ENCODE results near the gene TADA3.

The TADA3 gene

GRCh38 chr3:9743548-9743947 is 48.7 kb downstream of the TADA3 start:
- no peak for DNase-seq
- Mint-ChIP-seq H3K27me3 (ENCODE audit: low read depth, poor library complexity) (no peaks in the 10 kb centered on the region), H3K4me3 (no peak overlapping the region), H3K9me3 (no peaks in the 10 kb centered on the region), H3K4me1 (no peaks in the 10 kb centered on the region), H3K27ac (no peak overlapping the region), H3K36me3 (ENCODE audit: low read depth) (peaks cover 79% of the 10 kb centered on the region)
- TF ChIP-seq CTCF (IDR thresholded peaks at IDR 0.05) = no peak

GRCh38 chr3:9742560-9742959 is 49.7 kb downstream of the TADA3 start:
- H3K4me3 Mint-ChIP-seq = no peak overlapping the region
- DNase-seq = no peak
- peaks cover 76% of the 10 kb centered on the region for H3K36me3 Mint-ChIP-seq (ENCODE audit: low read depth)
- H3K9me3 Mint-ChIP-seq = no peaks in the 10 kb centered on the region
- no peaks in the 10 kb centered on the region for H3K4me1 Mint-ChIP-seq
- TF ChIP-seq CTCF (IDR thresholded peaks at IDR 0.05) = no peak
- no peaks in the 10 kb centered on the region for H3K27me3 Mint-ChIP-seq (ENCODE audit: low read depth, poor library complexity)
- H3K27ac Mint-ChIP-seq = no peak overlapping the region

DNA sequence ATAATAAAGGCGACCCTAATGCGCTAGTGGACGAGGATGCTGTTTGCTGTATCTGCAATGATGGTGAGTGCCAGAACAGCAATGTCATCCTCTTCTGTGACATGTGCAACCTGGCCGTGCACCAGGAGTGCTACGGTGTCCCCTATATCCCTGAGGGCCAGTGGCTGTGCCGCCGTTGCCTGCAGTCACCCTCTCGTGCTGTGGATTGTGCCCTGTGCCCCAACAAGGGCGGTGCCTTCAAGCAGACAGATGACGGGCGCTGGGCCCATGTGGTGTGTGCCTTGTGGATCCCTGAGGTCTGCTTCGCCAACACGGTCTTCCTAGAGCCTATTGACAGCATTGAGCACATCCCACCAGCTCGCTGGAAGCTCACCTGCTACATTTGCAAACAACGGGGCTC is 53.1 kb downstream of the TADA3 start:
- H3K27me3 Mint-ChIP-seq (ENCODE audit: low read depth, poor library complexity) = peaks cover 3% of the 10 kb centered on the region
- no peak for DNase-seq
- TF ChIP-seq CTCF (IDR thresholded peaks at IDR 0.05) = no peak
- no peak overlapping the region for H3K4me3 Mint-ChIP-seq
- no peak overlapping the region for H3K27ac Mint-ChIP-seq
- peaks cover 70% of the 10 kb centered on the region for H3K36me3 Mint-ChIP-seq (ENCODE audit: low read depth)
- no peaks in the 10 kb centered on the region for H3K9me3 Mint-ChIP-seq
- no peaks in the 10 kb centered on the region for H3K4me1 Mint-ChIP-seq

- Mint-ChIP-seq H3K27me3 (ENCODE audit: low read depth, poor library complexity) (peaks cover 3% of the 10 kb centered on the region), H3K4me1 (peaks cover 18% of the 10 kb centered on the region), H3K27ac (no peak overlapping the region), H3K36me3 (ENCODE audit: low read depth) (peaks cover 59% of the 10 kb centered on the region), H3K9me3 (no peaks in the 10 kb centered on the region), H3K4me3 (no peak overlapping the region)
- no peak for DNase-seq
- TF ChIP-seq CTCF (IDR thresholded peaks at IDR 0.05) = no peak
Measured at GRCh38 chr3:9736831-9737230, 55.4 kb downstream of the TADA3 start.

DNA sequence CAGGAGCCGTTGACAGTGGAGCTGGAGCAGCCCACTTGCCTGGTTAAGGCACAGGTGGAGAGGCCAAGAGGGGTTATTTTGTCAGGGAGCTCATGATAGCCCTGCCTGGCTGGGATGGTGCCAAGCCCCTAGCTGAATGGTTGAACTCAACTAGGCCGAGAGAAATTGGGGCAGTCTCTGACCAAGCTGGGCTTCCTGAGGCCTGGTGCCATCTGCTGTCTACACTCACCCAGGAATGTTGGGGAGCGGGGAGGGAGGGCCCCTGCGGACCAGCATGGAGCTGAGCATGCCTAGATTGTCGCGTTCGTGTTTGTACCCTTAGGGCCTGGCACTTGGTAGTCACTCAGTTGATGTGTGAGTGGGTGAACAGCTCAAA is 59.5 kb downstream of the TADA3 start:
- Mint-ChIP-seq H3K36me3 (ENCODE audit: low read depth) (peaks cover 33% of the 10 kb centered on the region), H3K4me1 (peaks cover 32% of the 10 kb centered on the region), H3K27ac (peak overlapping the region; percentile 89), H3K9me3 (no peaks in the 10 kb centered on the region), H3K4me3 (peak overlapping the region; percentile 91), H3K27me3 (ENCODE audit: low read depth, poor library complexity) (peaks cover 10% of the 10 kb centered on the region)
- DNase-seq = no peak
- TF ChIP-seq CTCF (IDR thresholded peaks at IDR 0.05) = no peak

GRCh38 chr3:9732080-9732739 is 60.1 kb downstream of the TADA3 start:
- Mint-ChIP-seq H3K27ac (peak overlapping the region; percentile 89), H3K27me3 (ENCODE audit: low read depth, poor library complexity) (peaks cover 10% of the 10 kb centered on the region), H3K9me3 (no peaks in the 10 kb centered on the region), H3K4me3 (peak overlapping the region; percentile 91), H3K4me1 (peaks cover 32% of the 10 kb centered on the region), H3K36me3 (ENCODE audit: low read depth) (peaks cover 33% of the 10 kb centered on the region)
- no peak for TF ChIP-seq CTCF (IDR thresholded peaks at IDR 0.05)
- peak; percentile 50 for DNase-seq
